ENCODE data around the gene PI4KA.

DNA sequence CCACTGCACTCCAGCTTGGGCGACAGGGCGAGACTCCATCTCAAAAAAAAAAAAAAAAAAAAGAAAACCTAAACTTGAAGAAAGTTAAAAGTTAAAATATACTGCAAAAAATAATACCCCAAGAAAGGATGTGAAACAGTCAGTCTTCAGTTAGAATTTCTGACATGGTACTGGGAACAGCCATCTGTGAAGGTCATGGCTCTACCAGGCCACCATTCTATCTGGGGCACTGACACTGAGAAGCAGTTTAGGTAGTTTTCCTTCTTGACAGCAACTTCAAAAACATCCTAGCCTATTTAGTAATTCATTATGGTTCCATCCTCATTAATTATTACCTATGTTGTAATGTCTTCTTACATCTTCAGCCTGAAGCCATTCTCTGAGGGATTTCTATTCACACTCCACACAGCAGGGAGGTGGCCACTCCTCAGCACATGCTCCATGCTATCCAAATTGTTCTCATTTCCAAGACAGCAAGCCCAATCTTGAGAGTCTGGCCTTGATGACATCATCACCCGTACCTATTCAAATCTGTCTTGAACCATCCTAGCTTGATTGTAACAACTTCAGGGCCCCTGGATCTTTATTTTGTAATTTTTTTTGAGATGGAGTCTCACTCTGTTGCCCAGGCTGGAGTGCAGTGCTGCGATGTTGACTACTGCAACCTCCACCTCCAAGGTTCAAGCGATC is 46.5 kb downstream of the PI4KA start:
- TF ChIP-seq, protein P1, sequence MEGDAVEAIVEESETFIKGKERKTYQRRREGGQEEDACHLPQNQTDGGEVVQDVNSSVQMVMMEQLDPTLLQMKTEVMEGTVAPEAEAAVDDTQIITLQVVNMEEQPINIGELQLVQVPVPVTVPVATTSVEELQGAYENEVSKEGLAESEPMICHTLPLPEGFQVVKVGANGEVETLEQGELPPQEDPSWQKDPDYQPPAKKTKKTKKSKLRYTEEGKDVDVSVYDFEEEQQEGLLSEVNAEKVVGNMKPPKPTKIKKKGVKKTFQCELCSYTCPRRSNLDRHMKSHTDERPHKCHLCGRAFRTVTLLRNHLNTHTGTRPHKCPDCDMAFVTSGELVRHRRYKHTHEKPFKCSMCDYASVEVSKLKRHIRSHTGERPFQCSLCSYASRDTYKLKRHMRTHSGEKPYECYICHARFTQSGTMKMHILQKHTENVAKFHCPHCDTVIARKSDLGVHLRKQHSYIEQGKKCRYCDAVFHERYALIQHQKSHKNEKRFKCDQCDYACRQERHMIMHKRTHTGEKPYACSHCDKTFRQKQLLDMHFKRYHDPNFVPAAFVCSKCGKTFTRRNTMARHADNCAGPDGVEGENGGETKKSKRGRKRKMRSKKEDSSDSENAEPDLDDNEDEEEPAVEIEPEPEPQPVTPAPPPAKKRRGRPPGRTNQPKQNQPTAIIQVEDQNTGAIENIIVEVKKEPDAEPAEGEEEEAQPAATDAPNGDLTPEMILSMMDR (IDR thresholded peaks at IDR 0.05): no peak
- TF ChIP-seq POLR2AphosphoS5 (IDR thresholded peaks at IDR 0.05): no peak

Measured in prostate gland (tissue), 2 donors.